ENCODE measurements around the gene PFDN2.

GRCh38 chr1:161069241-161069640 lies 48.6 kb downstream of the PFDN2 start:
- no peak for TF ChIP-seq CTCF (IDR thresholded peaks at IDR 0.05)
- no peak for TF ChIP-seq POLR2A (IDR thresholded peaks at IDR 0.05)

Measured in adrenal gland (tissue), 5 donors.